ENCODE results near the gene IFIT2. TPM values are rescaled to one million over a fixed set of nuclear protein-coding genes. Genes with fewer than 3 reads are reported as not detected.

The IFIT2 gene
- total and polyA plus RNA-seq, 2 experiments from 2014 or later, result 2.9 to 4.6 TPM

- no peak for TF ChIP-seq CTCF (IDR thresholded peaks at IDR 0.05; ENCODE audit: poor library complexity)
- TF ChIP-seq EZH2 (IDR thresholded peaks at IDR 0.05; ENCODE audit: borderline replicate concordance), result no peak
- no peak for TF ChIP-seq EZH2phosphoT487 (IDR thresholded peaks at IDR 0.05; ENCODE audit: low read depth, severe bottlenecking, unreplicated experiment)
- H3K36me3 ChIP-seq (replicated peaks; ENCODE audit: insufficient read depth, low read depth), result no peaks in the 10 kb centered on the region
- WGBS (ENCODE audit: low lambda C conversion rate, missing lambda C conversion rate), result 95% methylated on average over 6 of the region's 6 CpGs
- H3K27me3 ChIP-seq, result no peaks in the 10 kb centered on the region
- H3K9me2 ChIP-seq (replicated peaks; ENCODE audit: insufficient read depth), result no peaks in the 10 kb centered on the region
- H3K27ac ChIP-seq, result no peak overlapping the region
- DNase-seq (ENCODE audit: low spot score), result no peak
- H2AFZ ChIP-seq, result no peak overlapping the region
- H3K9me3 ChIP-seq (ENCODE audit: low read depth), result no peaks in the 10 kb centered on the region
- no peak overlapping the region for H3K4me3 ChIP-seq
- no peaks in the 10 kb centered on the region for H3K79me2 ChIP-seq
- H4K20me1 ChIP-seq (ENCODE audit: insufficient read depth, poor library complexity, severe bottlenecking), result no peaks in the 10 kb centered on the region
- H3K4me2 ChIP-seq, result no peak overlapping the region
- no peaks in the 10 kb centered on the region for H3K4me1 ChIP-seq (ENCODE audit: insufficient read depth)
Measured at GRCh38 chr10:89308266-89308665, 6.4 kb downstream of the IFIT2 start.

GRCh38 chr10:89308736-89309135 lies 6.9 kb downstream of the IFIT2 start:
- WGBS (ENCODE audit: low lambda C conversion rate, missing lambda C conversion rate), result 86% methylated on average over 4 of the region's 4 CpGs

GRCh38 chr10:89309156-89310055 lies 7.6 kb downstream of the IFIT2 start:
- 95% methylated on average over 7 of the region's 7 CpGs for WGBS (ENCODE audit: low lambda C conversion rate, missing lambda C conversion rate)
- no peak overlapping the region for H2AFZ ChIP-seq
- H3K9me3 ChIP-seq (ENCODE audit: low read depth), result no peaks in the 10 kb centered on the region
- H3K27ac ChIP-seq, result no peak overlapping the region
- no peaks in the 10 kb centered on the region for H3K79me2 ChIP-seq
- H4K20me1 ChIP-seq (ENCODE audit: insufficient read depth, poor library complexity, severe bottlenecking), result no peaks in the 10 kb centered on the region
- H3K4me2 ChIP-seq, result no peak overlapping the region
- H3K4me1 ChIP-seq (ENCODE audit: insufficient read depth), result no peaks in the 10 kb centered on the region
- TF ChIP-seq EZH2 (IDR thresholded peaks at IDR 0.05; ENCODE audit: borderline replicate concordance) (no peak), CTCF (IDR thresholded peaks at IDR 0.05; ENCODE audit: poor library complexity) (no peak), EZH2phosphoT487 (IDR thresholded peaks at IDR 0.05; ENCODE audit: low read depth, severe bottlenecking, unreplicated experiment) (no peak)
- H3K4me3 ChIP-seq, result no peak overlapping the region
- no peaks in the 10 kb centered on the region for H3K27me3 ChIP-seq
- H3K36me3 ChIP-seq (replicated peaks; ENCODE audit: insufficient read depth, low read depth), result no peaks in the 10 kb centered on the region
- no peak for DNase-seq (ENCODE audit: low spot score)
- no peaks in the 10 kb centered on the region for H3K9me2 ChIP-seq (replicated peaks; ENCODE audit: insufficient read depth)

More at GRCh38 chr10:89308736-89309135, 6.9 kb downstream of the IFIT2 start:
- no peak overlapping the region for H3K4me2 ChIP-seq
- H3K36me3 ChIP-seq (replicated peaks; ENCODE audit: insufficient read depth, low read depth), result no peaks in the 10 kb centered on the region
- H3K4me1 ChIP-seq (ENCODE audit: insufficient read depth), result no peaks in the 10 kb centered on the region
- no peaks in the 10 kb centered on the region for H4K20me1 ChIP-seq (ENCODE audit: insufficient read depth, poor library complexity, severe bottlenecking)
- H3K27ac ChIP-seq, result no peak overlapping the region
- no peak overlapping the region for H2AFZ ChIP-seq
- H3K9me3 ChIP-seq (ENCODE audit: low read depth), result no peaks in the 10 kb centered on the region
- H3K4me3 ChIP-seq, result no peak overlapping the region
- no peak for DNase-seq (ENCODE audit: low spot score)
- H3K9me2 ChIP-seq (replicated peaks; ENCODE audit: insufficient read depth), result no peaks in the 10 kb centered on the region
- H3K27me3 ChIP-seq, result no peaks in the 10 kb centered on the region
- no peaks in the 10 kb centered on the region for H3K79me2 ChIP-seq
- TF ChIP-seq CTCF (IDR thresholded peaks at IDR 0.05; ENCODE audit: poor library complexity) (no peak), EZH2 (IDR thresholded peaks at IDR 0.05; ENCODE audit: borderline replicate concordance) (no peak), EZH2phosphoT487 (IDR thresholded peaks at IDR 0.05; ENCODE audit: low read depth, severe bottlenecking, unreplicated experiment) (no peak)
